K562 (cell line): Measurements from ENCODE around the gene EDN2. TPM values are rescaled to one million over a fixed set of nuclear protein-coding genes. Genes with fewer than 3 reads are reported as not detected.

Experiments used
- CREB1 ChIP-seq, 2 experiments: sonication (generic) in 1 of 2; formaldehyde crosslinking in 1 of 2; IDR thresholded peaks; 2 replicates each; pipeline versions ENCODE4 v1.6.1 to v1.8.0; 2012 to 2022; ENCODE audit warnings: inconsistent platforms in 1 of 2, mild to moderate bottlenecking in 1 of 2, missing genetic modification reagents in 1 of 2, moderate library complexity in 1 of 2
- CXXC5 ChIP-seq: fragments of 250-450 bp; sonication (Bioruptor Pico); IDR thresholded peaks from 2 replicates; pipeline ENCODE4 v1.8.0; 2022; ENCODE audit warnings: inconsistent platforms, mild to moderate bottlenecking, moderate library complexity
- KDM5B ChIP-seq: fragments of 200-600 bp; sonication (generic); IDR thresholded peaks from 2 replicates; pipeline ENCODE4 v1.6.1; 2012; ENCODE audit warnings: low read depth, mild to moderate bottlenecking, moderate library complexity, low read length, control low read depth, inconsistent platforms; ENCODE audit not compliant: insufficient replicate concordance
- MCM5 ChIP-seq: fragments of 450-650 bp; IDR thresholded peaks from 2 replicates; pipeline ENCODE4 v1.6.1; 2016; ENCODE audit warnings: low read depth
- PRMT5 ChIP-seq: sonication (generic); formaldehyde crosslinking; IDR thresholded peaks from 2 replicates; pipeline ENCODE4 v1.5.0; 2020; ENCODE audit warnings: missing genetic modification reagents
- TBL1XR1 ChIP-seq, 2 experiments: IDR thresholded peaks; 2 replicates each; pipeline ENCODE4 v1.6.1; 2012; ENCODE audit warnings: improper control_type of control experiment in 2 of 2, low read length in 2 of 2, mild to moderate bottlenecking in 1 of 2
- TFAM ChIP-seq: fragments of 250-450 bp; sonication (Bioruptor Pico); conservative IDR thresholded peaks from 2 replicates; pipeline ENCODE4 v1.5.0; 2021; ENCODE audit warnings: mild to moderate bottlenecking, moderate library complexity
- ZNF146 ChIP-seq: IDR thresholded peaks from one replicate; pipeline ENCODE4 v1.6.1; 2018; ENCODE audit warnings: missing compliant biosample characterization; ENCODE audit not compliant: unreplicated experiment
- ZNF445 ChIP-seq: fragments of 250-450 bp; sonication (Bioruptor Pico); IDR thresholded peaks from 2 replicates; pipeline ENCODE4 v1.4.0; 2020; ENCODE audit warnings: low read depth, mild to moderate bottlenecking, moderate library complexity
- polyA plus RNA-seq, 8 experiments: library from polyadenylated mRNA; depleted of rRNA in 4 of 8; stranded (reverse) in 5 of 8; unstranded in 3 of 8; fragments of >200 nt; fragmentation: Nextera tagmentation in 2 of 8; fragmentation: Illumina TruSeq in 1 of 8; extraction: Ambion mirVana in 2 of 8; extraction: Trizol in 1 of 8; gene quantifications; 2 replicates each; pipeline versions ENCODE4 v1.2.1 to v1.2.3, GENCODE V29; 2011 to 2014; ENCODE audit warnings: inconsistent platforms in 1 of 8, missing spikeins in 1 of 8
- total RNA-seq, 7 experiments: library from RNA; depleted of rRNA in 6 of 7; stranded (reverse); fragments of >200 nt in 6 of 7; fragmentation: Illumina TruSeq in 2 of 7; extraction: Trizol in 2 of 7; gene quantifications; 2 replicates each; pipeline versions ENCODE4 v1.2.1 to v1.2.3, GENCODE V29; 2011 to 2021; ENCODE audit warnings: low replicate concordance in 1 of 7
- TF ChIP-seq, protein P1 (sequence below): sonication (generic); formaldehyde crosslinking; IDR thresholded peaks from 2 replicates; pipeline ENCODE4 v1.8.0; 2023; ENCODE audit warnings: missing genetic modification reagents, mild to moderate bottlenecking, borderline replicate concordance
- TF ChIP-seq, protein P2 (sequence below): fragments of 450-650 bp; IDR thresholded peaks from 2 replicates; pipeline ENCODE4 v1.6.1; 2017; ENCODE audit warnings: antibody characterized with exemption, mild to moderate bottlenecking
- TF ChIP-seq, protein P3 (sequence below): fragments of 450-650 bp; formaldehyde crosslinking; IDR thresholded peaks from 2 replicates; pipeline ENCODE4 v1.4.0; 2020; ENCODE audit warnings: mild to moderate bottlenecking, moderate library complexity

Gene EDN2
- total and polyA plus RNA-seq, 9 of the 15 experiments (the other 6 are each of a cell fraction or from before 2014, with no cell fraction given) = not detected

DNA sequence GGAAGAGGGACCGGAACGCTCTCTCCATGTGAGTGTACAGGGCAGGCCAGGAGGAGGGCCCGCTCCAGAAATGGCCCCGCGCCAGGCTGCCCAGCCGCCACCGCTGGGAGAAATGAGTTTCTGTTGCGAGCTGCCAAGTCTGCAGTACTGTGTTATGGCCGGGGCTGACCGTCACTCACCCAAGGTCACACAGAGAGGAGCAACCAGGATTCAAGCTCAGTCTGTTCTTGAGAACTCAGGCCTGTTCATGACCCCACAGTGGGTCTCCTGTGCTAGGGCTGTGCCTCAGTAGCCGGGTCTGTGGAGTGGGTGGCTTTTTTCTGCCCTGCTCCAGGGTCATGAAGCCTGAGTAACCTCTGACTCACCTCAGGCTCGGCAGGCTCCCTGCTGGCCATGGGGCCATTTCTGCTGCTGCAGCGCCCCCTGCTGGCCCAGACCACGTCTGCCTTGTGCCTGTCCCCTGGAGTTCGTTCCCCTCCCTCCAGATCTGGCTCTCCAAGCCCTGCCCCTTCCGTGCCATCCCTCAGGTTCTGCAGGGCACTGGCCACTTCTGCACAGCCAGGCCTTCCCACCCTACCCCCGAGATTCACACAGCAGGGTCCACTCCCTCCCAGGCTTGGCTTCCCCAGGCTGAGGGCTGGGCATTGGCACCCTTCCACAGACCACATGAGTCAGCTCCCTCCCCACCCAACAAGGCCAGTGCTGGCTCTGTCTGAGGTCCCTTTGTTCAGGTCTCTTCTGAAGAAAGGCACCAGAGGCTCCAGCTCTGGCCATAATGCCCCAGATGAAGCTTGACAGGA lies 51.8 kb downstream of the EDN2 start (continued):
- TF ChIP-seq, protein P1, sequence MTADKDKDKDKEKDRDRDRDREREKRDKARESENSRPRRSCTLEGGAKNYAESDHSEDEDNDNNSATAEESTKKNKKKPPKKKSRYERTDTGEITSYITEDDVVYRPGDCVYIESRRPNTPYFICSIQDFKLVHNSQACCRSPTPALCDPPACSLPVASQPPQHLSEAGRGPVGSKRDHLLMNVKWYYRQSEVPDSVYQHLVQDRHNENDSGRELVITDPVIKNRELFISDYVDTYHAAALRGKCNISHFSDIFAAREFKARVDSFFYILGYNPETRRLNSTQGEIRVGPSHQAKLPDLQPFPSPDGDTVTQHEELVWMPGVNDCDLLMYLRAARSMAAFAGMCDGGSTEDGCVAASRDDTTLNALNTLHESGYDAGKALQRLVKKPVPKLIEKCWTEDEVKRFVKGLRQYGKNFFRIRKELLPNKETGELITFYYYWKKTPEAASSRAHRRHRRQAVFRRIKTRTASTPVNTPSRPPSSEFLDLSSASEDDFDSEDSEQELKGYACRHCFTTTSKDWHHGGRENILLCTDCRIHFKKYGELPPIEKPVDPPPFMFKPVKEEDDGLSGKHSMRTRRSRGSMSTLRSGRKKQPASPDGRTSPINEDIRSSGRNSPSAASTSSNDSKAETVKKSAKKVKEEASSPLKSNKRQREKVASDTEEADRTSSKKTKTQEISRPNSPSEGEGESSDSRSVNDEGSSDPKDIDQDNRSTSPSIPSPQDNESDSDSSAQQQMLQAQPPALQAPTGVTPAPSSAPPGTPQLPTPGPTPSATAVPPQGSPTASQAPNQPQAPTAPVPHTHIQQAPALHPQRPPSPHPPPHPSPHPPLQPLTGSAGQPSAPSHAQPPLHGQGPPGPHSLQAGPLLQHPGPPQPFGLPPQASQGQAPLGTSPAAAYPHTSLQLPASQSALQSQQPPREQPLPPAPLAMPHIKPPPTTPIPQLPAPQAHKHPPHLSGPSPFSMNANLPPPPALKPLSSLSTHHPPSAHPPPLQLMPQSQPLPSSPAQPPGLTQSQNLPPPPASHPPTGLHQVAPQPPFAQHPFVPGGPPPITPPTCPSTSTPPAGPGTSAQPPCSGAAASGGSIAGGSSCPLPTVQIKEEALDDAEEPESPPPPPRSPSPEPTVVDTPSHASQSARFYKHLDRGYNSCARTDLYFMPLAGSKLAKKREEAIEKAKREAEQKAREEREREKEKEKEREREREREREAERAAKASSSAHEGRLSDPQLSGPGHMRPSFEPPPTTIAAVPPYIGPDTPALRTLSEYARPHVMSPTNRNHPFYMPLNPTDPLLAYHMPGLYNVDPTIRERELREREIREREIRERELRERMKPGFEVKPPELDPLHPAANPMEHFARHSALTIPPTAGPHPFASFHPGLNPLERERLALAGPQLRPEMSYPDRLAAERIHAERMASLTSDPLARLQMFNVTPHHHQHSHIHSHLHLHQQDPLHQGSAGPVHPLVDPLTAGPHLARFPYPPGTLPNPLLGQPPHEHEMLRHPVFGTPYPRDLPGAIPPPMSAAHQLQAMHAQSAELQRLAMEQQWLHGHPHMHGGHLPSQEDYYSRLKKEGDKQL (CRISPR knock-in tag) = no peak
- TF ChIP-seq CREB1 (IDR thresholded peaks at IDR 0.05) (no peak), CREB1 (CRISPR knock-in tag; IDR thresholded peaks at IDR 0.05) (peak; percentile 73), CXXC5 (peak; percentile 26; the same call in 1 of the 2 replicates), KDM5B (no peak), ZNF445 (CRISPR knock-in tag) (no peak), TBL1XR1 (IDR thresholded peaks at IDR 0.05; ENCODE audit: low read length in 2 of 2) (0 out of 4 replicates have a peak, but pooled peaks of 1 of the 2 experiments have one; percentile 20), MCM5 (no peak), TFAM (CRISPR knock-in tag) (no peak), PRMT5 (CRISPR knock-in tag) (no peak), ZNF146 (CRISPR knock-in tag) (no peak)
- TF ChIP-seq, protein P2, sequence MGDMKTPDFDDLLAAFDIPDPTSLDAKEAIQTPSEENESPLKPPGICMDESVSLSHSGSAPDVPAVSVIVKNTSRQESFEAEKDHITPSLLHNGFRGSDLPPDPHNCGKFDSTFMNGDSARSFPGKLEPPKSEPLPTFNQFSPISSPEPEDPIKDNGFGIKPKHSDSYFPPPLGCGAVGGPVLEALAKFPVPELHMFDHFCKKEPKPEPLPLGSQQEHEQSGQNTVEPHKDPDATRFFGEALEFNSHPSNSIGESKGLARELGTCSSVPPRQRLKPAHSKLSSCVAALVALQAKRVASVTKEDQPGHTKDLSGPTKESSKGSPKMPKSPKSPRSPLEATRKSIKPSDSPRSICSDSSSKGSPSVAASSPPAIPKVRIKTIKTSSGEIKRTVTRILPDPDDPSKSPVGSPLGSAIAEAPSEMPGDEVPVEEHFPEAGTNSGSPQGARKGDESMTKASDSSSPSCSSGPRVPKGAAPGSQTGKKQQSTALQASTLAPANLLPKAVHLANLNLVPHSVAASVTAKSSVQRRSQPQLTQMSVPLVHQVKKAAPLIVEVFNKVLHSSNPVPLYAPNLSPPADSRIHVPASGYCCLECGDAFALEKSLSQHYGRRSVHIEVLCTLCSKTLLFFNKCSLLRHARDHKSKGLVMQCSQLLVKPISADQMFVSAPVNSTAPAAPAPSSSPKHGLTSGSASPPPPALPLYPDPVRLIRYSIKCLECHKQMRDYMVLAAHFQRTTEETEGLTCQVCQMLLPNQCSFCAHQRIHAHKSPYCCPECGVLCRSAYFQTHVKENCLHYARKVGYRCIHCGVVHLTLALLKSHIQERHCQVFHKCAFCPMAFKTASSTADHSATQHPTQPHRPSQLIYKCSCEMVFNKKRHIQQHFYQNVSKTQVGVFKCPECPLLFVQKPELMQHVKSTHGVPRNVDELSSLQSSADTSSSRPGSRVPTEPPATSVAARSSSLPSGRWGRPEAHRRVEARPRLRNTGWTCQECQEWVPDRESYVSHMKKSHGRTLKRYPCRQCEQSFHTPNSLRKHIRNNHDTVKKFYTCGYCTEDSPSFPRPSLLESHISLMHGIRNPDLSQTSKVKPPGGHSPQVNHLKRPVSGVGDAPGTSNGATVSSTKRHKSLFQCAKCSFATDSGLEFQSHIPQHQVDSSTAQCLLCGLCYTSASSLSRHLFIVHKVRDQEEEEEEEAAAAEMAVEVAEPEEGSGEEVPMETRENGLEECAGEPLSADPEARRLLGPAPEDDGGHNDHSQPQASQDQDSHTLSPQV = no peak
- TF ChIP-seq, protein P3, sequence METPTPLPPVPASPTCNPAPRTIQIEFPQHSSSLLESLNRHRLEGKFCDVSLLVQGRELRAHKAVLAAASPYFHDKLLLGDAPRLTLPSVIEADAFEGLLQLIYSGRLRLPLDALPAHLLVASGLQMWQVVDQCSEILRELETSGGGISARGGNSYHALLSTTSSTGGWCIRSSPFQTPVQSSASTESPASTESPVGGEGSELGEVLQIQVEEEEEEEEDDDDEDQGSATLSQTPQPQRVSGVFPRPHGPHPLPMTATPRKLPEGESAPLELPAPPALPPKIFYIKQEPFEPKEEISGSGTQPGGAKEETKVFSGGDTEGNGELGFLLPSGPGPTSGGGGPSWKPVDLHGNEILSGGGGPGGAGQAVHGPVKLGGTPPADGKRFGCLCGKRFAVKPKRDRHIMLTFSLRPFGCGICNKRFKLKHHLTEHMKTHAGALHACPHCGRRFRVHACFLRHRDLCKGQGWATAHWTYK (CRISPR knock-in tag) = 0 out of 2 replicates have a peak, but pooled peaks have one; percentile 38
